NCI-H2196 treated with DMSO at 0.1 percent for 48 hours (cell line): ENCODE data around the gene RAB40C.

ENCODE experiments used
- DNase-seq: peaks from one replicate; lab custom pipeline; 2025; ENCODE audit not compliant: unreplicated experiment; lab: John Stamatoyannopoulos, UW

The RAB40C gene, protein sequence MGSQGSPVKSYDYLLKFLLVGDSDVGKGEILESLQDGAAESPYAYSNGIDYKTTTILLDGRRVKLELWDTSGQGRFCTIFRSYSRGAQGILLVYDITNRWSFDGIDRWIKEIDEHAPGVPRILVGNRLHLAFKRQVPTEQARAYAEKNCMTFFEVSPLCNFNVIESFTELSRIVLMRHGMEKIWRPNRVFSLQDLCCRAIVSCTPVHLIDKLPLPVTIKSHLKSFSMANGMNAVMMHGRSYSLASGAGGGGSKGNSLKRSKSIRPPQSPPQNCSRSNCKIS

DNA sequence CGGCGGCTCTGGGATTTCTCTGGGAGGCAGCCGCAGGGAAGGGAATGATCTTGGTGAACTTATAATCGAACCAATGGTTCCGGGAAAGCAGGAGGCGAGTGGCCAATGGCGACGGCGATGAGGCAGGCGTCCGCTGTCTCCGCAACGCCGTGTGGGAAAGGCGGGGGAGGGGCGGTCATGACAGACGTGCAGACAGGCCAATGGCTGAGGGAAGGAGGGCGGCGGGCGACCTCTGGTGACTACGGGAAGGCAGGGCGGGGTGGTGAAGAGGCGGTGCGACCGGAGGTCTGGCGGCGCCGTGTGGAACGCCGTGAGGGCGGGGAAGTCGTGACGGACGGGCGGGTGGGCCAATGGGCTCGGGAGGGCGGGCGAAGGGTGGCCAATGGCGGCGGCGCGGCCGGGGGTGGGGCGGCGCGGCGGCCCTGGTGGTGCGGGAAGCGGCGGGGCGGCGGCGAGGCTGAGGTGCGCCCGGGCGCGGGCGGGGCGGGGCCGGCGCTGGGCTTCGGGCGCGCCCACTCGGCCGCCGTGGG is at the start of gene RAB40C:
Gene RAB40C (plus strand): TSS at position 409 of the 530 bp plus-strand sequence. CDS start 226 bp downstream, outside the sequence.
- peak; percentile 93 for DNase-seq

DNA sequence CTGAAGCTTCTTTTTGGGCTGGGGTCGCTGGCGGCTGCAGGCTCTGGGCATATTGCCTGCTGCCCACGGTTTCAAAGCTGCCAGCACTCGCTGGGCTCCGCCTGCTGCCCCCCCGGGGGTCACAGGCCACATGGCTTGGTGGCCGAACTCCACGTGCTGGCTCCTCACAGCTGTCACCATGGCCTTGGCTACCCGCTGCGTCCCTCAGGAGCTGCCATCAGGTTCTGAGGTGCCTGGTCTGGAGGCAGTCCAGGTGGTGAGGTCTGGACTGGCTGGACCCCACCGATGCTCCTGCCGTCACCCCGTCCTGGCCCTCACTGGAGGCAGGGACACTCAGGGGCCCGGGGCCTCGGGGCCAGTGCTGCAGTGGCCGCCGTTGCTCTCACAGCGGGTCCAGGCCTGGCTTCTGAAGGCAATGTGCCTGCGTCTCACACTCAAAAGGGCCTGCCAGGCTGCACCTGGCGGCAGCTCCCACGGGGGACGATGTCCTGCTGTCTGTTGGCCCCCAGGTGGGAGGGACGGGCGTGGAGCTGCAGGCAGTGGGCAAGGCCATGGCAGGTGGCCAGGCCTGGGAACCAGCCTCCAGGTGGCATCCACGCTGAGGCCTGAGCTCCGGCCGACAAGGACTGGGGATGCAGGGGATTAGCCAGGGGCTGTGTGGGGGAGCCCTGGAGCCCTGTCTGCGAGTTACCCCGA is 49.1 kb upstream of the RAB40C start:
- DNase-seq, result no peak

DNA sequence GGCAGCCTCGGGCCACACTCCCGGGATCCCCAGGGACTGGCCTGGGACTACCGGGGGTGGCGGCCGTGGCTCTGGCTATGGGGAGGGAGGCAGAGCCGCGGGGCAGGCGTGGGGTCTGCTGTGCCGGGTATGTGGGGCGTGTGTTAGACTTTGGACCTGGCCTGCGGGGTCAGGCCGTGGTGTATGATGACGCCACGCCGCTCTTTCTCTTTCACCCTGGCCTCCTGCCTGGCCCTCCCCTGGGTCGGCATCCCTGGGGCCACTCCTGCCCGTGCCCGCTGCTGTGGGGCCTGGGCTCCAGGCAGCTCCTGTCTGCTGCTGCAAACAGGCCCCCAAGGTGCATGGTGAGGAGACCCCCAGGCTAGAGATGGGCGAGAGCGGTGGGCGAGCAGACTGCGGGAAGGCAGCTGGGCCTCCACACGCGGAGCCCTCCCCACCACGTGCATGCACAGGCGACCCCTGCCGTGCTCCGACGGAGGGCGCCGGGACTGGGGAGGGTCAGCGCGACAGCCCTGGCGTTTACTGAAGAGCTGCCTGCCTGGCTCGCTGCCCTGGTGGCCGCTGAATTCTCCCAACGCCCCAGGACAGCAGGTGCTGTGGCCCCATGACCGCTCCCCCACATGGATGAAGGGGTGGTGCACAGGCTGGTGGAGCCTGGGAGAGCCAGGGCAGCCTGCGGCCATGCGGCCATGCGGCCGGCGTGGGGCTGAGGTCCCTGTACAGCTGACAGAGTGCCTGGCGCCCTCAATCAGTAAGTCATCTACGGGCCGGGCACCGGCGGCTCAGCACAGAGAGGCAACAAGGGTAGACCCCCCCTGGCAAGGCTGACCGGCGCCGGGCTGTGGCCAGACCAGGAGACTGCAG is 46.3 kb upstream of the RAB40C start:
- no peak for DNase-seq

DNA sequence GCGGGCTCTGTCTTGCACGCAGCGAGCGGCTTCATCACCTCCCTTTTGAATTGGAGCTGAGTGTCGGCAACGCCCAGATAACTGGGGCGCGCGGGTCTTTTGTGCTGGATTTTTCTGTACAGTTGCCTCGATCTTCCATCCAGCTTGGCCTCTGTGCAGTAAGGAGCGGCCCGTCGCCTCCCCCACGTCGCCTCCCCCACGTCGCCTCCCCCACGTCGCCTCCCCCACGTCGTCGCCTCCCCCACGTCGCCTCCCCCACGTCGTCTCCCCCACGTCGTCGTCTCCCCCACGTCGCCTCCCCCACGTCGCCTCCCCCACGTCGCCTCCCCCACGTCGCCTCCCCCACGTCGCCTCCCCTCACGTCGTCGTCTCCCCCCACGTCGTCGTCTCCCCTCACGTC is 45.3 kb upstream of the RAB40C start:
- DNase-seq, result no peak

DNA sequence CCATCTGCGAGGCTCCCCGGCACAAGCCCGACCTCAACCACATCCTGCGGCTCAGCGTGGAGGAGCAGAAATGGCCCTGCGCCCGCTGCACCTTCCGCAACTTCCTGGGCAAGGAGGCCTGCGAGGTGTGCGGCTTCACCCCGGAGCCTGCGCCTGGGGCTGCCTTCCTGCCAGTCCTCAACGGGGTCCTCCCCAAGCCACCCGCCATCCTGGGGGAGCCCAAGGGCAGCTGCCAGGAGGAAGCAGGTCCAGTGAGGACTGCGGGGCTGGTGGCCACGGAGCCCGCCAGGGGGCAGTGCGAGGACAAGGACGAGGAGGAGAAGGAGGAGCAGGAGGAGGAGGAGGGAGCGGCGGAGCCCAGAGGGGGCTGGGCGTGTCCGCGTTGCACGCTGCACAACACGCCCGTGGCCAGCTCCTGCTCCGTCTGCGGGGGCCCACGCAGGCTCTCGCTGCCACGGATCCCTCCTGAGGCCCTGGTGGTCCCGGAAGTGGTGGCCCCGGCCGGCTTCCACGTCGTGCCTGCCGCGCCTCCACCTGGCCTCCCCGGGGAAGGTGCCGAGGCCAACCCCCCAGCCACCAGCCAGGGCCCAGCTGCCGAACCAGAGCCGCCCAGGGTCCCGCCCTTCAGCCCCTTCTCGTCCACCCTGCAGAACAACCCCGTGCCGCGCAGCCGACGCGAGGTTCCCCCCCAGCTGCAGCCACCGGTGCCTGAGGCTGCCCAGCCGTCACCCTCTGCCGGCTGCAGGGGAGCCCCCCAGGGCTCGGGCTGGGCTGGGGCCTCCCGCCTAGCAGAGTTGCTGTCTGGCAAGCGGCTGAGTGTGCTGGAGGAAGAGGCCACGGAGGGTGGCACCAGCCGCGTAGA is 42.7 kb upstream of the RAB40C start:
- DNase-seq, result peak; percentile 22

DNA sequence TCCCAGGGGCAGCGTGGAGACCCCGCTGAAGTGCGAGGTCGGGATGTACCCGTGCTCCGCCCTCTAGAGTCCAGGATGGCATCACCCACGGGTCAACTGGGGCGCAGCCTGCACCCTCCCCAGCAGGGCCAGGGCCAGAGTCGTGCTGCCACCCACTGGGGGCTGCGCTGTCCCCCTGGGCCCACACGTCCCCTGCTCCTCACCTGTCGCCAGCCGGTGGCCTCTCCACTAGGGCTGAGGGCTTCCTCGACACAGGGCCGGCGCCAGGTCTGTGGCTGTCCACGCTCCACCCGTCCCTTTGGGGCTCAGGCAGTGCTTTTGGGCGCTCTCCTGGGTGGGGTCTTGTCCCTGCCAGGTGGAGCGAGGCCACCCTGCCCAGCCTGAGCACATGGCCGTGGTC is 41.3 kb upstream of the RAB40C start:
- no peak for DNase-seq

DNA sequence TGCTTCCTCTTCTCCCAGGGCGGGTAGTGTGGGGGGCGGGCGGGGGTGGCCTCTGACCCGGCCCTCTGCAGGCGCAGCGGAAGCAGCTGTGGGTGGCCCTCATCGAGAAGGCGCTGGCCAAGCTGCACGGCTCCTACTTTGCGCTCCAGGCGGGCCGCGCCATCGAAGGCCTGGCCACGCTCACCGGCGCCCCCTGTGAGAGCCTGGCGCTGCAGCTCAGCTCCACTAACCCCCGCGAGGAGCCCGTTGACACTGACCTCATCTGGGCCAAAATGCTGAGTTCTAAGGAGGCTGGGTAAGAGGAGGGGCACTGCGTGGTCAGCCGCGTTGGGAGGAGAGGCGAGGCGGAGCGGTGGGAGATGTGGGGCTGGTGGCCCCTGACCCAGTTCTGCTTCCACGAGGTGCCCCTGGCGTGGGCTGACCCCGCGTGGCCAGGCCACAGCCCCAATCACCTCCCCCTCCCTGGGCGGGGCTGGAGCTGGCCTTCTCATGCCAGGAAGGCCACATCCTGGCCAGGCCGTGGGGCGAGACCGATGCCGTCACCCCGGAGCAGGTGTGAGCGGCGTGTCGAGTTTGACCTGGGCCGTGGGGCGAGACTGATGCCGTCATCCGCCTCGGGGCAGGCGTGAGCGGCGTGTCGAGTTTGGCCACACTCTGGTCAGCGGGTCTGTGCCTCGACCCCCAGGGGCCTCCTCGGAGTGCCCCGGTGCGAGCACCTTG is 40.2 kb upstream of the RAB40C start:
- no peak for DNase-seq

DNA sequence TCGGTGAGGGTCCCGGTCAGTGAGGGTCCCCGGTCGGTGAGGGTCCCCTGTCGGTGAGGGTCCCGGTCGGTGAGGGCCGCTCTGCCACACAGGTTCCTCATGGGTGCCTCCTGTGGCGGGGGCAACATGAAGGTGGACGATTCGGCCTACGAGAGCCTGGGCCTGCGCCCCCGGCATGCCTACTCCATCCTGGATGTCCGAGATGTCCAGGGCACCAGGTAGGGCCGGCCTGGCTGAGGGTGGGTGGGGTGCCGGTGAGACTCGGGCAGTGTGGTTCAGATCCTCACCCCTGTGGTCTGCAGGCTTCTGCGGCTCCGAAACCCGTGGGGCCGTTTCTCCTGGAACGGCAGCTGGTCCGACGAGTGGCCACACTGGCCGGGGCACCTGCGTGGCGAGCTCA is 38.7 kb upstream of the RAB40C start:
- DNase-seq, result no peak

DNA sequence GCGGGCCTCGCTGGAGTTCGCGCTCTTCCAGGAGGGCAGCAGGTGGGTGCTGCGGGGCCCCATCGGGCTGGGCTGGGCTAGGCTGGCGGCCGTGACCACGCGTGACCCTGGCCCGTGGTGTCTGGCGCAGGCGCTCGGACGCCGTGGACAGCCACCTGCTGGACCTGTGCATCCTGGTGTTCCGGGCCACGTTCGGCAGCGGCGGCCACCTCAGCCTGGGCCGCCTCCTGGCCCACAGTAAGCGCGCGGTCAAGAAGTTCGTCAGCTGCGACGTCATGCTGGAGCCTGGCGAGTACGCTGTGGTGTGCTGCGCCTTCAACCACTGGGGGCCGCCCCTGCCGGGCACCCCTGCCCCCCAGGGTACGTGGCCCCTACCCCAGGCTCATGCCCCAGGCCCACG is 37.7 kb upstream of the RAB40C start:
- DNase-seq, result no peak

DNA sequence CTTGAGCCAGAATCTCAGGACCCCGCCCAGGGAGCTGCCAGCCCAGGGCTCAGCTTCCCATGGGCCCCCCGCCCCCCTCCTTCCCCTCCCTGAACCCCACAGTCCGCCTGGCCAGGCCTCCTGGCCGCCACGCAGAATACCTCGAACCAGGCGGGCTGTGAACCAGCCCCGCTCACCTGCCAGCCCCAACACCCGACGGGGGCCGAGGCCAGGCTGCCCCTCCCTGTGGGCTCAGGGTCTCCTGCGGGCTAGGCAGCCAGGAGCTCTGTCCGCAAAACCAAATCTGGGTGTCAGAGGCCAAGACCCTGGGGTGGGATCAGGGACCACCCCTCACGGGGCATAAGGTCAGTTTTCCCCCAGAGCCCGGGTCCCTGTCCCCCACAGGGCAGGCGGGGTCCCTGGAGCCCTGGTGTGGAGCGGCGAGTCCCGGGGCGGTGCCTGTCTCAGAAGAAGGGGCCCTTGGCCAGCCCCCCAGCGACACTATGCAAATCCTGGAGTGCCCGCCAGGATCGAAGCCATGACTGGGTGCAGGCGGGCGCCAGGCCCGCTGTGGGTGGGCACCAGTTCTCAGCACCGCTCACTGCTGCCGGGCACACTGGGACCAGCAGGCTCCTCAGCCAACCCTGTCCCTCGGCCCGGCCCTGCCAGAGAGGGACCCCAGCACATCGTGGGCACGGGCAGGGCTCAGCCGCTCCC is 36.1 kb upstream of the RAB40C start:
- DNase-seq, result no peak

DNA sequence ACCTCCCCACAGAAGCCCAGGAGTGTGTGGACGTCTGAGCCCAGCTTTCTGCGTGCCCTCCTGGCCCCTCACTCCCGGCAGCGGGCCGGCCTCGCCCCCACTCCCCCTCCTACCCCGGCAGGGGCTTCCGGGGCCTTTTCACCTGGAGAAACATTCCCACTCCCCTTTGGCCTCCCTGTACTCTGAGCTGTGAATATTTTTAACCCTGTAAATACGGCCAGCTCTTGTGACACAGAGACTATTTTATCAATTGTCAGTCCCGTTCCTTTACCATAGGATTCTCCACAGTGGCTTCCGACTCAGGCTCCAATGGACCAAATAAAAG is 35.6 kb upstream of the RAB40C start:
- no peak for DNase-seq

DNA sequence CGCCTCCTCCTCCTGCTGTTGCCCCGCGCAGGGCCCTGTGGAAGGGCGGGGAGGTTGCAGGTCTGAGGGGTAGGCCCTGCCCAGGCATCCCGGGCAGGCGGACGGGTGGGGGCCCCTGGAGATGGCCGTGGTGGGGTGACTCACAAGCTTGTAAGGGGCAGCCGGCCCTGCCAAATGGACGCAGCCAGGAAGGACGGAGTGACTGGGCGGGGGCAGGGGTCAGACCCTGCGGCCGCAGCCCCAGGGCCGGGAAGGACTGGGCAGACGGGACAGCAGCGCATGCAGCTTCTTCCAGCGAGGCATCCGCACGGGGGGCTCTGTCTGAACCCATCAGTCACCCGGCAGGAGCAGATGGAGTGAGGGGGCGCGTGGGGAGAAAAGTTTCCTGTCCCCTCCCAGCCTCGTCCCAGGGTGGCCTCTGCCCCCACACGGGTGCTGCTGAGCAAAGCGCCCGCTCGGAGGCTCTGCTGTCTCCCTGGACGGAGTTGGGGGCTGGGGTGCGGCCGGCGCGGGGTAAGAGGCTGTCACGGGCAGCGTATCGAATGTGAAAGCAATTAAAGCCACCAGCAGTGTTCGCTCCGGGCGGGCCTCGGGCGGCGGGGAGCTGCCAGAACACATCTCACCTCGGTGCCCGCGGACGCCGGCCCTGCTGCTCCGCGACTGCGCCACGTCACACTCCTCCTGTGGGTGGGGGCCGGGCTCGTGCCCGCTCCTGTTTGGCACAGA is 35.1 kb upstream of the RAB40C start:
- no peak for DNase-seq

DNA sequence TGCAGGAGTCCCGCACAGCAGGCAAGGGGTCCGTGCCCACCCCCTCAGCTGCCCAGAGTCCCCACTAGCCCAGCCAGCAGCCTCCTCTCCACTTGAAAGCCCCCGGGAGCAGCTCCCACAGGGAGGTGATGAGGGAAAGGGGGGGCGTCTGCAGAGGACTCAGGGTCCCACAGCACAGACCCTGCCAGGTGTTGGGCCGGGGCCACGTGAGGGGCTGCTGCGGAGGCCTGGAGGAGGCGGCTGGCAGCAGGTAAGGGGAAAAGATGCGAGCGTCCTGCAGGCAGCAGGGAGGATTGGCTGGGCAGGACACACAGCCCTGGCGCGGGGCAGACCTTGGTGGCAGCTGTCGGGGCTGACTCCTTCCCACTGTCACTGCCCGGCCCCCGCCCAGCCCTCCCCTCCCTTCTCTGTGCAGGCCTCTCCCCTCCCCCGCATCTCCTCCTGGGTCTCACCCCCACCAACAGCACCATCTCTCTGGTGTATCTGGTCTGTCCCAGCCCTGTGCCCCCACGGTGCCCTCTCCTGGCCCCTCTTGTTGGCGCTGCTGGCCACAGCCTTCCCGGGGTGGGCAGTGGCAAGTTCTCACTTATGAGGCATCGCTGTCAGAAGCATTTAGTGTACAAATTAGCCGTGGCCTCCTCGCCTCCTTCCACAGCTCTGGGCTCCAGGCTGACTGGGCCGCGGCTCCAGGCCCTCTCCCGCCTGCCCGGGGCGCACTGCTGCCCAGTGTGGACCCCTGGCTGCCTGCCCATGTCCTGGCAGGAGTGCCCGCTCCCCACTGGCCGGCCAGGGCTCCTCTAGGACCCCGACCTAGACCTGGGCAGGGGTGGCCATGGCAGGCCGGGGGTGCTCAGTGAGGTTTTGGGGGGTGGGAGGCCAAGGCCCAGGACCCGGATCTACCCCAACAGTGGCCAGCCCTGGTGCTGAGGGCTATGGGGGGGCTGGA is 34.1 kb upstream of the RAB40C start:
- no peak for DNase-seq

DNA sequence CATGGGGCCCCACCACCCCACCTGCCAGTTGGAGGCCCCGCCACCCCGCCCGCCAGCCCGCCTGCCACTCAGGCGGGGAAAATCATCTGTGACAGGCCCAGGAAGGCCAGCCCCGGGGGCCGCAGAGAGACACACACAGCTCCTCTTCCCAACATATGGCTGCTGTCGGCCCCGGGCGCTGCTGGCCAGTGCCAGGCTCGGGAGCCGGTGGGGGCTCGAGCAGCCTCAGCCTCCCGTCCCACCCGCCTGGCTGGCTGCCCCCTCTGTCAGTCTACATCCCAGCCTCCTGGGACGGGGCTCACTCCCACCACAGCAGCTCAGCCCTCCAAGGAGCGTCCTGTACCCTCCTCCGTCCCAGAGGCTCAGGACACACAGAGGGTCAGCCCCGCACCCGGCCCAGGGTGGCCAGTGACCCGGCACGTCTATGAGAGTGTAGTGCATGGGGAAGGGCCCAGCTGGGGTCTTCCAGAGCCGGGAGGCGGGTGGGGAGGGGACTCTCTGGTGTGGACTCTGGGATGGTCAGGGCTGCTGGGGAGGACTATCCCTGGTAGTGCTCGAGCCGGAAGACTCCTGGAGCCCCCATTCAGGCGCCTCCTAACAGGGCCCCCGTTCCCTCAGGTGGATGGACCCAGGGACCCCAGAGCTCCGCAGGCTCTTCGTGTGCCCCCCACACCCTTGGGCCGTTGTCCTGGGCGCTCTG is 33.2 kb upstream of the RAB40C start:
- no peak for DNase-seq

DNA sequence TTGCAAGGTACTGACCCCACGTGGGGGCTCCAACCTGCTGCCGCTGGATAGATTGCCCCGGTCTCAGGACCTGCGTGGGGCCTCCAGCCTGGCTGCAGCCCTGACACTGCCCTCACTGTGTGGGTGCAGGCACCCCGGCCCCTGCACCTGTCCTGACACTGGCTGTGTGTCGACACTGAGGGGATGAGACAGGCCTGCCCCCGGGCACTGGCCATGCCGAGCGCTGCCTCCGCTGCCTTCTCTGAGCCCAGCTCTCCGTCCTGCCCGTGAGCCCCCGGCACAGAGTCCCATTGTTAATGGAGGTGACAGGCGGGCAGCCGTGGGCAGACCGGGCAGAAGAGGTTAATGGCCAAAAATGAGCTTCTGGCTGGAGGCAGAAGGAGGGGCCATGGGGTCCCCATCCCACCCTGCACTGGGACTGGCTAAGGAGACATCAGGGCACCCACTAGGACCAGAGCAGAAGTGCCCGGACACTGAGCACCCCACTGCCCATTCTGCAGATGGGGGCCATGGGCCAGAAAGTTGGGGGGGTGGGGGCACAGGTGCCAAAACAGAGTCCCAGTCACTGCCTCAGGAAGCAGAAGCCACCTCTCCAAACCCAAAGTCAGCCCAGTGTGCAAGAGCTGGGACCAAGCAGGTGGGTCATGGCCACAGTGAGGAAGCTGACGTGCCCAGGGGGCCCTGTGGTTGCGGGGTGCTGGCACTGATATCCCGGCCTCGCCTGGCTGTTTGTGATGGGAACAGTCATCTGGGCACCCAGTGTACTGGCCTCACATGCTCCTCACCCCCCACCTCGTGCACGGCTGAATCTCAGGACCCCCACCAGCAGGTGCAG is 32.2 kb upstream of the RAB40C start:
- DNase-seq, result no peak

DNA sequence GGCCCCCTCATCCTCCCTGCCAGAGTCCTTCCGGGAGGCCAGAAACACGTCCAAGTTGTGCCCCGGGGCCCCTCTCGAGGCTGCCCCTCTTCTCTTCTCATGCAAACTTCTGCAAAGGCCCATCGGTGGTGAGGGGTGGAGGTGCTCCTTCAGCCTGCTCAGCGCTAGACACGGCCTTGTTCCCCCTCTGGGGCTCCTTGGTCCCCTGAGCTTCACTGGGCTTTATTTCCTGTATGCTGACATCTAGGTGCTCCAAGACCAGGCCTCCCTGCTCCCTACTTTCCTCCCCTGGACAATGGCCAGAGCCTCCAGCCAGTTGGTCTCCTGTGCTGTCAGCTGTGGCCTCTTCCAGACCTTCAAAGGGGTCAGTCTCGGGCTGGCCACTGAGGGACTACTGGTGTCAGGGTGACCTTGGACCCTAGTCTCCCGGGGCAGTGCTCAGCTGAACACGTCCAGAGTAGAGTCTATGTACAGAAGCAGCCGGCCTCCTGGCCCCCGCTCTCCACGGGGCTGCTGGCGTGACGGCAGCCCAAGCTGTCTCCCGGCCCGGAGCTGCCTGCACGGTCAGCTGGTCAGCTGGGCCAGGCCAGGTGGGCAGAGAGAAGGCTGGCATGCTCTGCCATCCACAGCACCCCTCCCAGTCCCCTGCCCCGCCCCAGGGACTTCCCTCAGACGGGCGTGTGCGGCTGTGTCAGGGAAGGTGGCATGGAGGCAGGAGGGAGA is 31.4 kb upstream of the RAB40C start:
- DNase-seq, result no peak
